Kidney epithelial cell (primary cell): ENCODE data around the gene DMXL2. TPM values are rescaled to one million over a fixed set of nuclear protein-coding genes. Genes with fewer than 3 reads are reported as not detected.

ENCODE experiments used
- DNase-seq: peaks from one replicate; pipeline ENCODE4 v3.0.0-alpha.2; 2010; ENCODE audit warnings: low read depth
- H3K27me3 ChIP-seq: 2 replicates; pipeline ENCODE4 v1.6.0; 2011; ENCODE audit warnings: low read length; ENCODE audit not compliant: control insufficient read depth, insufficient read depth
- H3K36me3 ChIP-seq: 2 replicates; pipeline ENCODE4 v1.5.1; 2011; ENCODE audit warnings: low read length; ENCODE audit not compliant: control insufficient read depth, insufficient read depth
- H3K4me3 ChIP-seq: 2 replicates; pipeline ENCODE4 v1.5.1; 2011; ENCODE audit warnings: low read depth, mild to moderate bottlenecking, control low read depth, low read length
- total RNA-seq: library from RNA; depleted of rRNA; stranded (reverse); fragments of >200 nt; gene quantifications from 2 replicates; pipeline ENCODE4 v1.2.3, GENCODE V29; 2015
- TF ChIP-seq, protein P1 (sequence below): IDR thresholded peaks from 2 replicates; pipeline ENCODE4 v1.5.1; 2011; ENCODE audit warnings: mild to moderate bottlenecking, moderate library complexity, low read length, control low read depth, inconsistent platforms; ENCODE audit not compliant: insufficient read depth, poor library complexity, severe bottlenecking

The DMXL2 gene
- total RNA-seq, 1 donor from 2014 or later, result 31.7 TPM

DNA sequence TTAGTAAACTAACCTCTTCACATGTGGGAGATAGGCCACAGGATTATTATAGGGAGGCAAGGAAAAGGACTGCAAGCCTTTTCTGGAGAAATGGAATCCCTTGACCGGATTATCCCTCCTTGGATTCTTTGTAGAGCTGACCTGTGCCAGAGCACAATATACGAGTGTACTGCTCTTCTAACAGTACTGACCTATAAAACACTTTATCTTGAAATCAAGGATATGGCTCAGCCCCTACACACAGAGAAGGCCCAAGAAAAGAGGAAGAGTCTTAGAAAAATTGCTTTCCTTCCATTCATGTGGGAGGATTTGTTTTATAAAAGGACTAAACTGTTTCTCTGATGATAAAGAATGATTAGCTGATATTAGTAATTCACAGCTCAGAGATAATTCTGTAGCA, 42.2 kb downstream of the DMXL2 start:
- H3K4me3 ChIP-seq, result no peak overlapping the region
- H3K27me3 ChIP-seq, result no peaks in the 10 kb centered on the region
- TF ChIP-seq, protein P1, sequence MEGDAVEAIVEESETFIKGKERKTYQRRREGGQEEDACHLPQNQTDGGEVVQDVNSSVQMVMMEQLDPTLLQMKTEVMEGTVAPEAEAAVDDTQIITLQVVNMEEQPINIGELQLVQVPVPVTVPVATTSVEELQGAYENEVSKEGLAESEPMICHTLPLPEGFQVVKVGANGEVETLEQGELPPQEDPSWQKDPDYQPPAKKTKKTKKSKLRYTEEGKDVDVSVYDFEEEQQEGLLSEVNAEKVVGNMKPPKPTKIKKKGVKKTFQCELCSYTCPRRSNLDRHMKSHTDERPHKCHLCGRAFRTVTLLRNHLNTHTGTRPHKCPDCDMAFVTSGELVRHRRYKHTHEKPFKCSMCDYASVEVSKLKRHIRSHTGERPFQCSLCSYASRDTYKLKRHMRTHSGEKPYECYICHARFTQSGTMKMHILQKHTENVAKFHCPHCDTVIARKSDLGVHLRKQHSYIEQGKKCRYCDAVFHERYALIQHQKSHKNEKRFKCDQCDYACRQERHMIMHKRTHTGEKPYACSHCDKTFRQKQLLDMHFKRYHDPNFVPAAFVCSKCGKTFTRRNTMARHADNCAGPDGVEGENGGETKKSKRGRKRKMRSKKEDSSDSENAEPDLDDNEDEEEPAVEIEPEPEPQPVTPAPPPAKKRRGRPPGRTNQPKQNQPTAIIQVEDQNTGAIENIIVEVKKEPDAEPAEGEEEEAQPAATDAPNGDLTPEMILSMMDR, result no peak
- no peaks in the 10 kb centered on the region for H3K36me3 ChIP-seq
- no peak for DNase-seq

DNA sequence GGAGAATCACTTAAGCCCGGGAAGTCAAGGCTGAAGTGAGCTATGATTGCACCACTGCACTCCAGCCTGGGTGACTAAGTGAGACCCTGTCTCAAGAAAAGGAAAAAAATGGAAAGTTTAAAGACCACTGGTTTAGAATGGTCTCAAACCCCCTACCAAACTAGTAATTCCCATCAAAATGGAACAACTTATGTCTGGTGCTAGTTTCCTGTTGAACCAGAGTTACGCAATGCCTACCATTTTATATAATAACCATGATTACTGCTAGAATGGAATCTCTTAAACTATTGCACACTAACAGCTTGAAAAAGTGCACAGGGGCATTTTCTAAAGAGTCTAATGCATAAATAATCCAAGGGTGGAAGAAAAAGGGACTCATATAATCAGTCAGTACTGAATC, 43.6 kb downstream of the DMXL2 start:
- TF ChIP-seq, protein P1, result no peak
- DNase-seq, result no peak
- H3K36me3 ChIP-seq, result no peaks in the 10 kb centered on the region
- no peaks in the 10 kb centered on the region for H3K27me3 ChIP-seq
- no peak overlapping the region for H3K4me3 ChIP-seq

DNA sequence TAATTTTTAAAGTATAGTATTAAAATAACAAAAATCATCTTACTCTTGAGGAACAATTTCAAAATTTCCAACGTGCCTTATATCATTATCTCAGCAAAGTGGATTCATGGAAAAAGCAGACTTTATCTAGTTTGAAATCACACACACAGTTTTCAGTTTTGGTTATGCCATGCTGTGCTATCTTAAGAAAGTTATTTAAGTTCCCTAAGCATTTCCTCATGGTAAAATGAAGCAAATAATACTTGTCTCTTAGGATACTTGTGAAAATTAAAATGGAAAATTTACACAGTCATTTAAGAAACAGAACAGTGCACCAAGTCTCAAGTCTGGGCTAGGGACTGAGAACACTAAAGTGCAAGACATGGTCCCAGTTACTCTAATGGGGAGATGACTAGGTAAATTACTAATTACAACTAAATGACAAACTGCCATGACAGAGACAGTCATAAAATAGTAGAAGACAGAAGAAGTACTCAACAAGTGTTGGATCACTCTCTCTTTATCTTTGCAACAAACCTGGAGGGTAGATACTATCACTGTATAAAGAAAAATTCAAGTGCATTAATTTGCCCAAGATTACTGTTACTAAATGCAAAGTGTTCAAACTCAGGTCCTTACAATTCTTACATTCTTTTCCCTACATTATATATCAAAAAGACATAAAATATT, 44.8 kb downstream of the DMXL2 start:
- H3K4me3 ChIP-seq, result no peak overlapping the region
- H3K36me3 ChIP-seq, result no peaks in the 10 kb centered on the region
- TF ChIP-seq, protein P1, result no peak
- H3K27me3 ChIP-seq, result no peaks in the 10 kb centered on the region
- no peak for DNase-seq

DNA sequence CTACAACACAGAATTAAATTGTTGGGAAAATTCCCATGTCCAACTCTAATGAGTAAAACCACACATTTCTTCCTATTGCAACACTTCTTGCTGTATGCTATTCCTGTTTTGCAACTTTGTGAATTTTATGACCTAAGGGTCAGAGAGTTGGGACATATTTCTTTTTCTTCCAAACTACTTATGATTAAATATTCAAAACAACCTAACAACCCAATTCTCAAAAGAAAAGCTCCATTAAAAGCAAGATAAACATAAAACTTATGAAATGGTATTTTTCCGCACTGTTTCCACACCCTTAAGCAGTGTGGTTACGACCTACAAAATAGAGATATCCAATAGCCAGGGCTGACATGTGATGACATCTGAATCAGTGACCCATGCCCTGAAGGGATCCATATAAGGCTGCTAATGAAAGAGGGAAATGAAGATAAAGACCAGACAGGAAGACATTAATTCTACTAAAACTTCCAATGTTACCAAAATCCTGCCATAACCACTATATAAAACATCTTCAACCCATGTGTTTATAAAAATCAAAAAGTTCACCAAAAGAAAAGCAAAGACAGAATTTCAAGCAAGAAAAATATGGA, 45.6 kb downstream of the DMXL2 start:
- Histone ChIP-seq H3K27me3 (no peaks in the 10 kb centered on the region), H3K4me3 (no peak overlapping the region), H3K36me3 (no peaks in the 10 kb centered on the region)
- DNase-seq, result no peak
- TF ChIP-seq, protein P1, result no peak

DNA sequence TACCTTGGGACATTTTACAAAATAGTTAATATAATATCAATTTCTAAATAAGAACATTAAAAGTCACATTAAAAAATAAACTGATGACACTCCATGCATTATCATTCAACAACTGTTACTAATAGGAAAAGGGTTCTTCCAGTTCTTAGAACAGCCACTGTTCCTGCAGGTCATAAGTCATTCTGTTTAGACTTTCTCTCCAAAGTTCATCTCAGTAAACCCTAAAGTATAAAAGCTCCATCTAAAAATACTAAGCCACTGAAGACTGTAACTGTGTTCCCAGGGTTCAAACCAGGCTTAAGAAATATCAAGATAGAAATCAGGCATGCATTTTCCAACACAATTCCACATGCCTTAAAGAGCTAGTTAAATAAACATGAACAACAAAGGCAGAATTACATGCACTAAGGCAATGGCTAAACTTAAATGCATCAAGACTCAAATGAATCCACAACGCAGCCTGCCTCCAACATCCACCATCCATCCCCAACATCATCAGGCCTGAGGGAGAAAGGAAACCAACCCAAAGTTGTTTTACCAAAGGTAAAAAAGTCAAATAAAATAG, 46.2 kb downstream of the DMXL2 start:
- no peaks in the 10 kb centered on the region for H3K36me3 ChIP-seq

More for the DNA sequence above, 46.2 kb downstream of the DMXL2 start:
- no peak overlapping the region for H3K4me3 ChIP-seq
- DNase-seq, result no peak
- H3K27me3 ChIP-seq, result no peaks in the 10 kb centered on the region
- TF ChIP-seq, protein P1, result no peak
